Liver (tissue), 9 donors: Measurements from ENCODE around the gene SLC39A3. TPM values are rescaled to one million over a fixed set of nuclear protein-coding genes. Genes with fewer than 3 reads are reported as not detected.

ENCODE experiments used
- DNase-seq: peaks from one replicate; pipeline ENCODE4 v3.0.0-alpha.2; 2017; ENCODE audit warnings: low spot score
- H3K27ac ChIP-seq, 2 donors: one replicate each; pipeline ENCODE4 v1.7.0; 2013; ENCODE audit warnings: inconsistent platforms in 2 of 2, low read length in 2 of 2, control low read depth in 1 of 2, low read depth in 1 of 2, mild to moderate bottlenecking in 1 of 2
- H3K27me3 ChIP-seq, 4 donors: one replicate each; pipeline versions ENCODE4 v1.6.1 to v1.7.0; 2013; ENCODE audit warnings: low read length in 3 of 4, inconsistent platforms in 1 of 4, mild to moderate bottlenecking in 1 of 4, moderate library complexity in 1 of 4; ENCODE audit not compliant: control insufficient read depth in 4 of 4, insufficient read depth in 4 of 4
- H3K36me3 ChIP-seq, 4 donors: one replicate each; pipeline versions ENCODE4 v1.6.1 to v1.7.0; 2013; ENCODE audit warnings: low read length in 3 of 4, mild to moderate bottlenecking in 3 of 4, low read depth in 1 of 4, moderate library complexity in 1 of 4; ENCODE audit not compliant: control insufficient read depth in 4 of 4, insufficient read depth in 3 of 4
- H3K4me1 ChIP-seq, 4 donors: one replicate each; pipeline versions ENCODE4 v1.6.1 to v1.7.0; 2013; ENCODE audit warnings: low read length in 3 of 4, mild to moderate bottlenecking in 3 of 4, moderate library complexity in 1 of 4; ENCODE audit not compliant: control insufficient read depth in 4 of 4, insufficient read depth in 4 of 4
- H3K4me3 ChIP-seq, 3 donors: one replicate each; pipeline versions ENCODE4 v1.6.1 to v1.7.0; 2013; ENCODE audit warnings: low read length in 3 of 3, control low read depth in 1 of 3, low read depth in 1 of 3, mild to moderate bottlenecking in 1 of 3
- H3K9ac ChIP-seq, 2 donors: one replicate each; pipeline ENCODE4 v1.7.0; 2013; ENCODE audit warnings: low read length in 2 of 2, mild to moderate bottlenecking in 2 of 2, moderate library complexity in 2 of 2, control low read depth in 1 of 2, low read depth in 1 of 2
- H3K9me3 ChIP-seq, 4 donors: one replicate each; pipeline versions ENCODE4 v1.6.1 to v1.7.0; 2013; ENCODE audit warnings: low read length in 3 of 4; ENCODE audit not compliant: control insufficient read depth in 4 of 4
- CTCF ChIP-seq: fragments of 150-350 bp; IDR thresholded peaks from 2 replicates; pipeline ENCODE4 v1.5.1; 2017; ENCODE audit warnings: improper control_type of control experiment, low read depth, low read length; ENCODE audit not compliant: missing input control
- EGR1 ChIP-seq, 2 donors: IDR thresholded peaks; 2 replicates each; pipeline ENCODE4 v1.6.1; 2016 to 2018; ENCODE audit warnings: antibody characterized with exemption in 2 of 2, low read depth in 2 of 2
- FOXA1 ChIP-seq: IDR thresholded peaks from 2 replicates; pipeline ENCODE4 v1.6.1; 2016; ENCODE audit warnings: antibody characterized with exemption
- FOXA2 ChIP-seq: IDR thresholded peaks from 2 replicates; pipeline ENCODE4 v1.6.1; 2016; ENCODE audit warnings: antibody characterized with exemption
- GABPA ChIP-seq, 2 donors: IDR thresholded peaks in 1 of 2; conservative IDR thresholded peaks in 1 of 2; 2 replicates each; pipeline ENCODE4 v1.6.1; 2016; ENCODE audit warnings: antibody characterized with exemption in 2 of 2, mild to moderate bottlenecking in 1 of 2, moderate library complexity in 1 of 2
- HNF4A ChIP-seq, 2 donors: conservative IDR thresholded peaks; 2 replicates each; pipeline ENCODE4 v1.6.1; 2016; ENCODE audit warnings: antibody characterized with exemption in 2 of 2, mild to moderate bottlenecking in 2 of 2
- JUND ChIP-seq, 2 donors: IDR thresholded peaks; 2 replicates each; pipeline ENCODE4 v1.6.1; 2016; ENCODE audit warnings: antibody characterized with exemption in 2 of 2
- NR2F2 ChIP-seq: IDR thresholded peaks from 2 replicates; pipeline ENCODE4 v1.6.1; 2016; ENCODE audit warnings: antibody characterized with exemption
- REST ChIP-seq: IDR thresholded peaks from 2 replicates; pipeline ENCODE4 v1.6.1; 2016; ENCODE audit warnings: antibody characterized with exemption, mild to moderate bottlenecking
- RXRA ChIP-seq, 2 donors: IDR thresholded peaks; 2 replicates each; pipeline ENCODE4 v1.6.1; 2017 to 2018; ENCODE audit warnings: antibody characterized with exemption in 2 of 2, mild to moderate bottlenecking in 1 of 2
- TAF1 ChIP-seq: conservative IDR thresholded peaks from 2 replicates; pipeline ENCODE4 v1.6.1; 2016; ENCODE audit warnings: antibody characterized with exemption, mild to moderate bottlenecking
- YY1 ChIP-seq: IDR thresholded peaks from 2 replicates; pipeline ENCODE4 v1.6.1; 2016; ENCODE audit warnings: antibody characterized with exemption, mild to moderate bottlenecking
- WGBS: extraction: QIAGEN DNeasy Blood & Tissue Kit; methylation state at CpG from one replicate; pipeline ENCODE4 v1.1.7; 2013; 5-methylcytosine and 5-hydroxymethylcytosine counted together
- polyA plus RNA-seq, 2 donors: library from polyadenylated mRNA; stranded (reverse) in 1 of 2; unstranded in 1 of 2; fragments of 200-250 nt in 1 of 2; fragments of >200 nt in 1 of 2; fragmentation: Nextera tagmentation in 1 of 2; extraction: Ambion mirVana in 1 of 2; gene quantifications; one replicate each; pipeline versions ENCODE4 v1.2.1 to v1.2.3, GENCODE V29; 2013 to 2015
- total RNA-seq, 2 donors: library from RNA; depleted of rRNA; stranded (reverse); fragments of >200 nt; gene quantifications; one replicate each; pipeline ENCODE4 v1.2.3, GENCODE V29; 2014
- TF ChIP-seq, protein P1 (sequence below): IDR thresholded peaks from 2 replicates; pipeline ENCODE4 v1.6.1; 2016; ENCODE audit warnings: antibody characterized with exemption
- TF ChIP-seq, protein P2 (sequence below): IDR thresholded peaks from 2 replicates; pipeline ENCODE4 v1.6.1; 2016; ENCODE audit warnings: antibody characterized with exemption
- TF ChIP-seq, protein P3 (sequence below): IDR thresholded peaks from 2 replicates; pipeline ENCODE4 v1.6.1; 2016; ENCODE audit warnings: antibody characterized with exemption
- donor health status: healthy.
- donor health status: healthy.
- donor health status: healthy.
- donor health status: healthy.
- donor health status: healthy.

SLC39A3 gene
- total and polyA plus RNA-seq, 4 donors: 19.8 to 29.0 (median 24.2) TPM

DNA sequence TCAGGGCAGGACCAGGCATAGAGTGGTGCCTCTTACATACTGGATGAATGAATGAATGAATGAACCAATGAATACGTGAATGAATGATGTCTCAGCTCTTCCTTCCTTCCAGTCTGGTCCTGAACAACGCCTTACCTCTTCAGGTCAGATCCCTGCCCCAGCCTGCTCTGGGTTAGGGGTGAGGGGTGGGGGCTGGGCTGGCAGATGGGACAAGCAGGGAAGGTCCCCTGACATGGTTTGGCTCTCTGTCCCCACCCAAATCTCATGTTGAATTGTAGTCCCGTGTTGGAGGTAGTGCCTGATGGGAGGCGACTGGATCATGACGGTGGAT, 28.0 kb downstream of the SLC39A3 start:
- Histone ChIP-seq H3K4me3 (no peak overlapping the region), H3K4me1 (no peaks in the 10 kb centered on the region), H3K36me3 (no peaks in the 10 kb centered on the region), H3K27ac (no peak overlapping the region), H3K9ac (no peak overlapping the region), H3K9me3 (peaks cover 3 to 14% (median 6%) of the 10 kb centered on the region in 4 donors), H3K27me3 (peaks cover 0 to 3% (median 0%) of the 10 kb centered on the region in 4 donors)
- TF ChIP-seq GABPA (IDR thresholded peaks at IDR 0.05 in 1 of 2, conservative IDR thresholded peaks at IDR 0.05 in 1 of 2) (no peak), RXRA (IDR thresholded peaks at IDR 0.05) (no peak), JUND (IDR thresholded peaks at IDR 0.05) (no peak), TAF1 (no peak)
- TF ChIP-seq, protein P1, sequence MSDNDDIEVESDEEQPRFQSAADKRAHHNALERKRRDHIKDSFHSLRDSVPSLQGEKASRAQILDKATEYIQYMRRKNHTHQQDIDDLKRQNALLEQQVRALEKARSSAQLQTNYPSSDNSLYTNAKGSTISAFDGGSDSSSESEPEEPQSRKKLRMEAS: no peak
- WGBS: 71% methylated on average over 5 of the region's 5 CpGs
- DNase-seq: no peak

DNA sequence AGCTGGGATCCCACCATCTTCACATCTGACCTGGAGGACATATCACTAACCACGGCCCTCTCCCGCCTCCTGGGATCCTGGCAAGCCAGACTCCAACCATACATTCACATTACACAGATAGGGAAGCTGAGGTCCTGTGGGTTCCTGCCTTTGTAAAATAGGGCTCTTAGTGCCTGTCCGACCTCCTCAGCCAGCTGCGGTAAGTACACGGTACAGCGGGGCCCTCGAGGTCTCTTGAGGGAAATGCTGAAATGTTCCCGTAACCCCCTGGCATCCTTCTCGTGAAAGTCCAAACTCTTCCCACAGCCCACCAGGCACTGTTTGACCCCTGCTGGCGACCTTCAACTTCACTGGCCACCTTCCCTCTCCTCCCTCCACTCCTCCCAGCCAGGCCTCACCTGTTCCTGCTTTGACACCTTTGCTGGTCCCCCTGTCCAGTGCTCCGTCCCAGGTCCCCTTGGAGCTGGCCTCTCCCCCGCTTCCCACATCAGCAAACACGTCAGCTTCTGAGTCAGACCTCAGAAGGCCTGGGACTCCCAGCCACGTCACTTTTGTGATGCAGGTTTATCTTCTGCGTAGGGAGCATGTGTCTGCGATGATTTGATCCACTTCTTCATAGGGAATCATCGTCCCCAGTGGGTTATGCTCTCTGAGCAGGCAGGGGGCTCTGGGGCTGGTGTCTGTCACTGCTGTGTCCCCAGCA, 28.5 kb downstream of the SLC39A3 start:
- H3K27ac ChIP-seq: no peak overlapping the region
- no peak for TF ChIP-seq EGR1 (IDR thresholded peaks at IDR 0.05; ENCODE audit: low read depth in 2 of 2)
- no peak for TF ChIP-seq CTCF
- no peak for TF ChIP-seq FOXA1
- no peak for TF ChIP-seq TAF1
- no peak for TF ChIP-seq NR2F2
- no peak for TF ChIP-seq GABPA (IDR thresholded peaks at IDR 0.05 in 1 of 2, conservative IDR thresholded peaks at IDR 0.05 in 1 of 2)
- TF ChIP-seq REST: no peak
- TF ChIP-seq, protein P2, sequence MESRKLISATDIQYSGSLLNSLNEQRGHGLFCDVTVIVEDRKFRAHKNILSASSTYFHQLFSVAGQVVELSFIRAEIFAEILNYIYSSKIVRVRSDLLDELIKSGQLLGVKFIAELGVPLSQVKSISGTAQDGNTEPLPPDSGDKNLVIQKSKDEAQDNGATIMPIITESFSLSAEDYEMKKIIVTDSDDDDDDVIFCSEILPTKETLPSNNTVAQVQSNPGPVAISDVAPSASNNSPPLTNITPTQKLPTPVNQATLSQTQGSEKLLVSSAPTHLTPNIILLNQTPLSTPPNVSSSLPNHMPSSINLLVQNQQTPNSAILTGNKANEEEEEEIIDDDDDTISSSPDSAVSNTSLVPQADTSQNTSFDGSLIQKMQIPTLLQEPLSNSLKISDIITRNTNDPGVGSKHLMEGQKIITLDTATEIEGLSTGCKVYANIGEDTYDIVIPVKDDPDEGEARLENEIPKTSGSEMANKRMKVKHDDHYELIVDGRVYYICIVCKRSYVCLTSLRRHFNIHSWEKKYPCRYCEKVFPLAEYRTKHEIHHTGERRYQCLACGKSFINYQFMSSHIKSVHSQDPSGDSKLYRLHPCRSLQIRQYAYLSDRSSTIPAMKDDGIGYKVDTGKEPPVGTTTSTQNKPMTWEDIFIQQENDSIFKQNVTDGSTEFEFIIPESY: no peak
- TF ChIP-seq, protein P3, sequence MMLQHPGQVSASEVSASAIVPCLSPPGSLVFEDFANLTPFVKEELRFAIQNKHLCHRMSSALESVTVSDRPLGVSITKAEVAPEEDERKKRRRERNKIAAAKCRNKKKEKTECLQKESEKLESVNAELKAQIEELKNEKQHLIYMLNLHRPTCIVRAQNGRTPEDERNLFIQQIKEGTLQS: no peak
- no peak for TF ChIP-seq FOXA2
- TF ChIP-seq, protein P1: no peak
- TF ChIP-seq JUND (IDR thresholded peaks at IDR 0.05): no peak
- no peak for TF ChIP-seq YY1
- TF ChIP-seq HNF4A (conservative IDR thresholded peaks at IDR 0.05): no peak
- no peaks in the 10 kb centered on the region for H3K4me1 ChIP-seq
- H3K9me3 ChIP-seq: peaks cover 3 to 14% (median 6%) of the 10 kb centered on the region in 4 donors
- WGBS: 74% methylated on average over 17 of the region's 17 CpGs
- H3K9ac ChIP-seq: no peak overlapping the region
- peaks cover 0 to 3% (median 0%) of the 10 kb centered on the region in 4 donors for H3K27me3 ChIP-seq
- no peak overlapping the region for H3K4me3 ChIP-seq
- DNase-seq: no peak
- H3K36me3 ChIP-seq: no peaks in the 10 kb centered on the region
